ENCODE results near the gene ITGA7. TPM values are rescaled to one million over a fixed set of nuclear protein-coding genes. Genes with fewer than 3 reads are reported as not detected.
"Not testable (repeated sequence)": the region's sequence is repeated elsewhere in the genome, so short reads cannot be mapped to it uniquely, and the experiment has no call there.

Gene ITGA7
- polyA plus RNA-seq, 1 donor: 35.2 TPM

DNA sequence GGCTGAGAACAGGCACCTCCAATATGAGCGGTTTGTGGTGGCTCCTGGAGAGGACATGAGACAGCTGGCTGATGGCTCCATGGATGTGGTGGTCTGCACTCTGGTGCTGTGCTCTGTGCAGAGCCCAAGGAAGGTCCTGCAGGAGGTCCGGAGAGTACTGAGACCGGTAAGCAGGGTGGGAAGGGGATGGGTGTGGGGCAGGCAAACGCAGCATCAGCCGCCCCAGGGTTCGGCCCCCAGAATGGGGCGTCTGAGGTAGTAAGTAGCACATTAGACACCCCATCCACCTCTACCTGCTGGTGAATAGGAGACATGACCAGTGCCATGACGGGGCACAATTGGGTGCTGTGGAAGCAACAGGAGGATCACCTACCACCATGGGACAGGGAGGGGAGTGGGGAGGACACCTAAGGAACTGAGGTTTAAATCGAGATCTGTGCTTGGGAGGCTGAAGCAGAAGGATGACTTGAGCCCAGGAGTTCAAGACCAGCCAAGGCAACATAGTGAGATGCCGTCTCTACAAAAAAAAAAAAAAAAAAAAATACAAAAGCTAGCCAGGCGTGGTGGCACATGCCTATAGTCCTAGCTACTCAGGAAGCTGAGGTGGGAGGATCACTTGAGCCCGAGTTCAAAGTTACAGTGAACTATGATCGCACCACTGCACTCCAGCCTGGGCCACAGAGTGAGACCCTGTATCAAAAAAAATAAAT lies 25.5 kb downstream of the ITGA7 start:
- no peak for DNase-seq

DNA sequence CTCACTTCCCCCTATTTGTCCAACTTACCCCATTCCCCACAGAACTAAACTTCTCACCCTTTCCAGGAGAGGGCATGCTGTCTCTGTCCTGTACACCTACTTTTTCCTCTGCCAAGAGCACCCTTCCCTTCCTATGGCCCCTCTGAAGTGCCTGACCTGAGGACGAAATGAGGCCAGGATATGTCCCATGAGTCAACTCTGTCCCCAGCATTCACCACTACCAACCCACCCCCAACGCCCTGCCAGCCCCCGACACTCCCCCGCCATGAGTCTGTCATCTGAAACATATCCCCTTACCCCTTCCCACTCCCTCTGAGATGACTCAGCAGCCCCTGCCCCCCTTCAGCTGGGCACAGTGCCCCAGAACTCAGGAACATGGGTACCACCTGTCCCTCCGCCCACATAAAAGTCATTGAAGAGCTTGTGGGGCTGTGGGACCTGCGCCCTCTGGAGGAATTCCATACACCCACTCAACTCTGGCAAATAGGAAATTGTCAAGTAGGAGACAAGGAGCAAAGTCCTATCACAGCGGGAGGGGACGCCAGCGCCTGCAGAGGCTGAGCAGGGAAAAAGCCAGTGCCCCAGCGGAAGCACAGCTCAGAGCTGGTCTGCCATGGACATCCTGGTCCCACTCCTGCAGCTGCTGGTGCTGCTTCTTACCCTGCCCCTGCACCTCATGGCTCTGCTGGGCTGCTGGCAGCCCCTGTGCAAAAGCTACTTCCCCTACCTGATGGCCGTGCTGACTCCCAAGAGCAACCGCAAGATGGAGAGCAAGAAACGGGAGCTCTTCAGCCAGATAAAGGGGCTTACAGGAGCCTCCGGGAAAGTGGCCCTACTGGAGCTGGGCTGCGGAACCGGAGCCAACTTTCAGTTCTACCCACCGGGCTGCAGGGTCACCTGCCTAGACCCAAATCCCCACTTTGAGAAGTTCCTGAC lies 26.3 kb downstream of the ITGA7 start:
- DNase-seq: peak; percentile 72

DNA sequence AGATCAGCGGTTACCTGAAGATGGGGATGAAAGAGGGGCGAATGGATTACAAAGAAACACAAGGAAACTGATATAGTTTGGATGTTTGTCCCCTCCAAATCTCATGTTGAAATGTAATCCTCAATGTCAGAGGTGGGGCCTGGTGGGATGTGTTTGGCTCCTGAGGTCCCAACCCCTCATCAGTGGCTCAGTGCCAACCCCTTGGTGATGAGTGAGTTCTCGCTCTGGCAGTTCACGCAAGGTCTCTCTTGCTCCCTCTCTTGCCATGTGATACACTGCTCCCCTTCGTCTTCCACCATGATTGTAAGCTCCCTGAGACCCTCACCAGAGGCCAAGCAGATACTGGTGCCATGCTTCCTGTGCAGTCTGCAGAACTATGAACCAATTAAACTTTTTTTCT lies 28.0 kb downstream of the ITGA7 start:
- DNase-seq: no peak

DNA sequence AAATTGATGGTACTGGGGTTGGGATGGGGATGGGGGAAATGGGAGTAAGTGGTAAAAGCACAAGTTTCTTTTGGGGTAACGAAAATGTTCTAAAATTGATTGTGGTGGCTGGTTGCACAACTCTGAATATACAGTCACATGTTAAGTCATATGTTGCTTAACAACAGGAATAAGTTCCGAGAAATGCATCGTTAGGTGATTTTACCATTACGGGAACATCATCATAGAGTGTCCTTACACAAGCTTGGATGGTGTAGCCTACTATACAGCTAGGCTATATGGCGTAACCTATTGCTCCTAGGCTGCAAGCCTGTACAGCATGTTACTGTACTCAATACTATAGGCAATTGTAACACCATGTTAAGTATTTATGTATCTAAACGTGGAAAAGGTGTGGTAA lies 31.0 kb downstream of the ITGA7 start:
- DNase-seq: no peak

DNA sequence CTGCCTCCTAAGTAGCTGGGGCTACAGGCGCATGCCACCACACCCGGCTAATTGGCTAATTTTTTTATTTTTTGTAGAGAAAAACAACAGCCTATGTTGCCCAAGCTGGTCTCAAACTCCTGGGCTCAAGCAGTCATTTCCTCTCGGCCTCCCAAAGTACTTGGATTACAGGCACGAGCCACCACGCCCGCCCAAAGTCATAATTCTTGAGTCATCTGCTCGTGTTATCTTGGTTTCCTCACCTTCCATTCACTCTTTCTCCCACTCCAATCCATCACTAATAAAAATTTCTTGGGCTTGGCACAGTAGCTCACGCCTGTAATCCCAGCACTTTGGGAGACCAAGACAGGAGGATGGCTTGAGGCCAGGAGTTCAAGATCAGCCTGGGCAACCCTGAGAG lies 32.0 kb downstream of the ITGA7 start:
- DNase-seq: no peak

DNA sequence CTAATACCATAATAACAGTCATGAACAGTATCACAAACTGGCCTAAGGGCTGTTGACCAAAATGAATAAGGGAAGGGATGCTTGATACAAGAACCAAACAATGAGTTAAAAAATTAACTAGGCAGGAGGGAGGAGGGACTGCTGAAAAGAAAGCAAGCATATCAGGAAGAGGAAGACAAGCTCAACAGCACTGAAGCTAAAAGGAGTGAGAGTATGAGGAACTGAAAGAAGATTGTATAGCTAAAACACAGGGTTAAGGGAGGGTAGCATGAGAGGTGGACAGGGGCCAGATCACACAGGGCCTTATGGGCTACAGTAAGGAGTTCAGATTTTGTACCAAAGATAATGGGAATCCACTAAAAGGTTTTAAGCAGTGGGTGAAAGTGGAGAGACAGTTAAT lies 34.1 kb downstream of the ITGA7 start:
- DNase-seq: no peak

DNA sequence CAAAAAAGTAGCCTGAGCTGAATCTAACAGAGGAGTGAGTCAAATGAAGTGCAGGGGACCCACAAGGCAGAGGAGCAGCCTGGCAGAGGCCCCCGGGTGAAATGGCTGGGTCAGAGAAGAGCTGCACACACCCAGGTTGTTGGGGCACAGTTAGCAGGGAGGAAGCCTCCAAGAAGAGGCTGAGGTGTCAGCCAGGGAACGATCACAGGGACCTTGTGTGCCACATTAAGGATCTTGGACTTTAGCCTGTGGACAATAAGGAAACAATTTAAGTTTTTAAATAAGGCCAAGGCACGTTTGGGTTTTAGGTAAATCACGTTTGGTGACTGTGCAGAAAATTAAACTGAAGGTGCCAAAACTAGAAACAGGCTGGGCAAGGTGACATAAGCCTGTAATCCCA lies 36.0 kb downstream of the ITGA7 start:
- DNase-seq: no peak

DNA sequence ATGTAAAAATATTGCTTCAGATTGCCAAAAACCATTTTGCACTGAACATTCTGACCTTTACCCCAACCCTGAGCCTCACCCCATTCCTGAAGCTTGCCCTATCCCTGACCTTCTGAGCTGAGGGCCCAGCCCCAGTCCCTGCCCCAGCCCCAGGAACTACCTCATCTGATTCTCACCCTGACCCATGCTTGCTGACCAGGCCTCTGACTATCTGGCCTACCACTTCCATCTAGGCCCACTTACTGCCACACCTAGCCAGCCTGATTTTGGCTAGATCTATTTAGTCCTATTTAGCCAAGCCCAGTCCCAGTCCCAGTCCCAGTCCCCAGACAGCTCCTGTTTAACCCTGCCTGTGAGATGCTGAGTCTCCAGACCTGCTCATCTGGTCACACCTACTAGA lies 37.4 kb downstream of the ITGA7 start:
- no peak for DNase-seq

DNA sequence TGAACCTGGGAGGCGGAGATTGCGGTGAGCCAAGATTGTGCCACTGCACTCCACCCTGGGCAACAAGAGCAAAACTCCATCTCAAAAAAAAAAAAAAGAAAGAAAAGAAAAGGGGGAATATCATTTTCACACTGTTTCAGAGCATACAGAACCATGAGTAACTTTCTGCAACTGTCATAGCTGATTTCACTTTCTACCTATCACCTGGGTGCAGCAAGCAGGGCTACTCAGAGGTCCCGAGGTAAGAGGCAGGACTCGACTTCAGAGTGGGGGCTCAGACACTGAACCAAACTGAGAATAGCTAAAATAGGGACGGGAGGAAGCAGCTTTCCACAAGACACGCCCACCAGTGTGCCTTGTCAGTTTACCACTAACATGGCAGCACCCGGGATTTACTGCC lies 41.2 kb downstream of the ITGA7 start:
- DNase-seq: no peak

DNA sequence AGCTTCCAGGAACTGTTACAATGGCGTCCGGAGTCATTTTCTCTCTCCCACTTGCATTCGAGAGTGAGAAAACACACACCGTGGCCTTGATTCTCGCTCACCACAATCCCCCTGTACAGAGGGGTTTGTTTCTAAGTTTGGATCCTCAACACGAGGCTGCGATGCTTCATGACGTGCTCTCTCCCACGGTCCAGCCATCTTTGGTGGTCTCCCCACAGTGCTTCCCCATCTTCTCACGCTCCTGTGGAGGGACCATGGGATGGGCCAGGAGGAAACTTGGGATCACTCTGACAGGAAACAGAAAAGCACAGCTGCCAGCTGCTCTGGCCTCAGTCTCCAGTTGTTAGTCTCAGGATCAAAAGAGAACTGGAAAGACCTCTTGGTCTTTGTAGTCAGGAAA lies 42.9 kb downstream of the ITGA7 start:
- no peak for DNase-seq

DNA sequence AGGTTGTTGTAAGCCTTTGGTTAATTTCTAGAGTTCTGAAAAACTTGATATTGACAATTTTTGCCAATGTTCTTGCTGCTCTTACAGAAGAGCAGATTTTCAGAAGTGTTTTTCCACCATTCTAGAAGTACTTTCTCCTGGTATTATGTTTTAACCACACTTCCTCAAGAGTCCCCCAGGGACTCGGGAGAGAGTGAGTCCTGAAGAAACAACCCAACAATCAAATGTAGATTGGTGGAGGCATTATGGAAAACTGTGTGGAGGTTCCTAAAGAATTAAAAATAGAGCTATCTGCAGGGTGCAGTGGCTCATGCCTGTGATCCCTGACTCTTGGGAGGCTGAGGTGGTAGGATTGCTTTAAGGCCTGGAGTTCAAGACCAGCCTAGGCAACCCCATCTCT lies 44.3 kb downstream of the ITGA7 start:
- no peak for DNase-seq

DNA sequence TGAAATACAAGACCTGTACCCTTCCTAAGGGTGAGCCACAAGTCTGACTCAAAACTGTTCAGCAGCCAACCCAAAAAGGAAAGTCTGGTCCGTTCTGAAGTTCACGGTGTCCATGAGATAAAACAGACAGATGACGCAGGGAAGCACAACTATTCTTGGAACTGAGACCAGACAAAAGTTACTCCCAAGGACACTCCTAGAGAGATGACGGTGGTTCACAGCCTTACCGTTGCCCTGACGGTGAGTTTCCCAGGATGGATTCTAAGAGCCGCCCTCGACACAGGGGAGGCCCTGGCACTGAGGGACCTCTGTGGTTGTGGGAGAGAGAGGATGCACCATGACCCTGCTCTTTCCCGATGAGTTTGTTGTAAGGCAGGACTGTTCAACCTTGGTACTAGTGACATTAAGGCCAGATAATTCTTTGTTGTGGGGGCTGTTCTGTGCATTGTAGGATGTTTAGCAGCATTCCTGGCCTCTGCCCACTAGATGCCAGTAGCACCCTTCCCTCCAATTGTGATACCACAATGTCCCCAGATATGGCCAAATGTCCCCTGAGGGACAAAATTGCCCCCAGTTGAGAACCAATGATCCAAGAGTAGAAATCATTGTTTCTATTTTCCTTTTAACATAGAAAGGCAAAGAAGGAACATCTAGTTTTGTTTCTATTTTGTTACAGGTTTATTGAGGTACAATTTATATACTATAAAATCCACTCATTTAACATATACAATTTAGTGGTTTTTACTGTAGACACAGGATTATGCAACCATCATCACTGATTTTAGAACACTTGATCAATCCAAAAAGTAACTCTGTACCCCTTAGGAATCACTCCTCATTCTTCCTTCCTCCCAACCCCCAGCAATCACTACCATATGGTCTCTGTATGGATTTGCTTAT lies 48.0 kb downstream of the ITGA7 start:
- DNase-seq: no peak

DNA sequence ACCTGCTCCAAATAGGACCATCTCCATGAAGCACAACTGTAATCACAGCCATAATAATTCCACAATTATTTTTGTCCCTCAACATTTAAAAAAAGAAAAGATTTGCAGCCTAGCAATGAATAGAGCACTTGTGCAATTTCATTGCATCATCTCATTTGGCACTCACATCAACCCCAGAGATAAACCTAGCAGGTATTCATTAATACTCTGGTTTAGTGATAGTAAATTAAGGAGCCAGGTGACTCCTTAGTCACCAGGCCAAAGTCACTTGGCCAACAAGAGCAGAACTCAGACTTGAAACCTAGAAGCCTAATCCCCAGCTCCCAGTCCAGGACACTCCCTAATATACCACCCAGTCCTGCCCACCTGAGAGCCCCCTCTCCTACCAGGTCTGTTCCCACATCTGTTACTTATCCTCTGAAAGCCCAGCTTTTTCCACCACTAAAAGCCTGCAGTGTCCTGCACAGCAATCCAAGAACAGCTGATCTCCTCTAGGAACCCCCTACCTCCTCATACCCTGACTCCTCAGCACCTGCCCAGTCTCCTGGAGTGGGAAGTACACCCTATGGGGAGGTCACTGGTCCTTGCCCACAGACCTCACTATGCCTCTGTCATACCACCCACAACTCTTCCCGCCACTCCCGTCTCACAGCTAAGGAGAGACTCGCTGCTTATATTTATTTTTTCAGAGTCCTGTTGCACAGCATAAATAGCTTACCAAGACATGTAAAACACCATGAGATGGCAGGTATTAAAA lies 48.9 kb downstream of the ITGA7 start:
- no peak for DNase-seq

DNA sequence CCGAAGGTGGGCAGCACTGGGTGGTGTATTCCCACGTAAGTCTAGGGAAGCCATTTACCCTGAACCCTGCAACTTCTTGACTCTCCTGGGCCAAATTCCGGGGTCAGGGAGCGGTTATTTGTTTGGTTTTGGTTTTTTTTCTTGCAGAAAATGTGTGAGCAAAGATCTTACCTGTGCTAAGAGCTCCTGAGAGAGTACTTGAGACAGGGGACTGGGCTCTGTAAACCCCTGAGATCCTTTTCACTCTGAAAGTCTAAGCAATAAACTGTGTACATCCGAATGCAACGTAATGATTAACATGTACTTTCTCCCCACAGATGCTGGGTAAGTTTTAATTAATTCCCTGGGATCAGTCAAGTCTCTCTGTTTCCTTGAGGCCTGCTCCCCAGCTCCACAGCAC lies 49.5 kb downstream of the ITGA7 start:
- no peak for DNase-seq

DNA sequence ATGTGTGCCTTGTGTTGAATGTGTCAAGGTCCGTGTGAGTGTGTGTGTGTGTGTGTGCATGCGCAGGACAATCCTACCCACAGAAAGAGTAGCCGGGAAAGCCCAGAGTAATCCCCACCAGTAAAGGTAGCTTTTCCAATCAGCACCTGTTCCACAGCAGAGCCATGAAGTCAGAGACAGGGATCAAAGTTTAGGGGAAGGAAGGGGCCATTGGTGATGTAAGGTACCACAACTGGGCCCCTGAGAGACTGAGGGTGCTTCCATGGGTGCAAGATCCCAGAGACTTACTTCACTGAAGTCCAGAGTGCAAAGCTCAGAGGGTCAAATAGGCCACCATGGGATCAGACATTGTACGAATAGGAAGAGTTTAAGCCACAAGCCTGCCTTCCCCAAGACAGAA lies 50.5 kb downstream of the ITGA7 start:
- no peak for DNase-seq

DNA sequence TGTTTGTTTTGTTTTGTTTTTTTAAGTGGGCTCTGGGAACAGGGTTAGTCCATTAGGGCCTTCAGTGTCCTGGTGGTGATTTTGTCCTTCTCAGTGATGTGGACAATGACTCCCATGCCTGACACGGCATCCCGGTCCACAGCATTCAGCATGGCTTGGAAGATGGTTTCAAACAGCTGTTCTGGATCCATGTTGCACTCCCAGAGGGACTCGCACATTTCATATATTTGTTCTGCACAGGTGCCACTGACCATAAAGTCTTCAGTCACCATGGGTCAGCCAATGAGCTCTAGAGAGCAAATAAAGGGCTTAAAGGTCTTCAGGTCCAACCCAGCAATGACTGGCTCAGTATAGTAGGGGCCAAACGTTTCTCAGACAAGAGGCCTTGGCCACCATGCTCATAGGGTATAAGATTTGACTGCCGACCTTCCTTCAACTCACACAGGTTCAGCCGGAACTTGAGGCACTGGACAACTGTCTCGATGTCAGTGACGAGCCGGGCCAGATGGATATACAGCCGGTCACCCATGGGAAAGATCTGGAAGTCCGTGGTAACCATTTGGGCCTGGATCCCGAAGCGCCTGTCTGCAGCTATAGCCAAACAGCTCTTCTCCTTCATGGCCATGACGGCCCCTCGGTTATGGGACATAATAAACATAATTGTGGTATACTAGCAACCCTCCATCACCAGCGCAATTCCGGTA lies 53.0 kb downstream of the ITGA7 start:
- DNase-seq: no peak

DNA sequence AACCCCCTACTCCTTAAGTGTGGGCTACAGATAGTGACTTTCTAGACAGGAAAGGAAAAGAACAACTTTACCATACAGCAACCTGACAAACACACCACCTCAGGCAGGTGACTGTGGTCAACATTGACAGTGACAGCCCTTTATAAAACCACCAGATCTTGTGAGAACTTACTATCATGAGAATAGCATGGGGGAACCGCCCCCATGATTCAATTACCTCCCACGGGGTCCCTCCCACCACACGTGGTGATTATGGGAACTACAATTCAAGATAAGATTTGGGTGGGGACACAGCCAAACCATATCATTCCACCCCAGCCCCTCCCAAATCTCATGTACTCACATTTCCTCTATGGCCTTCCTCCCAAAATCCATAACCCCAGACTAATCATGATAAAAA lies 54.7 kb downstream of the ITGA7 start:
- no peak for DNase-seq

DNA sequence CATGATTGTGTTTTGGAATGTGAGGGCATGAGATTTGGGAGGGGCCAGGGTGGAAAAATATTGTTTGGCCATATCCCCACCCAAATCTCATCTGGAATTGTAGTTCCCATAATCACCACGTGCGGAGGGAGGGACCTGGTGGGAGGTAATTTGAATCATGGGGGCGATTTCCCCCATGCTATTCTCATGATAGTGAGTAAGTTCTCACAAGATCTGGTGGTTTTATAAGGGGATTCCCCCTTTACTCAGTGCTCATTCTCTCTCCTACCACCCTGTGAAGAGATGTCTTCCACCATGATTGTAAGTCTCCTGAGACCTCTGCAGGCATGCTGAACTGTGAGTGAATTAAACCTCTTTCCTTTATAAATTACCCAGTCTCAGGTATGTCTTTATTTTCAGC lies 55.4 kb downstream of the ITGA7 start:
- DNase-seq: no peak

DNA sequence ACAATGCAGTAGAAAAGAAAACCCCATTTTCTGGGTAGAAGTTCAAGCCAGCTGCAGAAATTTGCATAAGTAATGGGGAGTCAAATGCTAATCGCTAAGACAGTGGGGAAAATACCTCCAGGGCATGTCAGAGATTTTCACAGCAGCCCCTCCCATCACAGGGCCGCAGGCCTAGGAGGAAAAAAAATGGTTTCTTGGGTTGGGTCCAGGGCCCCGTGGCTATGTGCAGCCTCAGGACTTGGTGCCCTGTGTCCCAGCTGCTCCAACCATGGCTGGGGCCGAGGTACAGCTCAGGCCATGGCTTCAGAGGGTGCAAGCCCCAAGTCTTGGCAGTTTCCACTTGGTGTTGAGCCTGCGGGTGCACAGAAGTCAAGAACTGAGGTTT lies 56.4 kb downstream of the ITGA7 start:
- DNase-seq: no peak

DNA sequence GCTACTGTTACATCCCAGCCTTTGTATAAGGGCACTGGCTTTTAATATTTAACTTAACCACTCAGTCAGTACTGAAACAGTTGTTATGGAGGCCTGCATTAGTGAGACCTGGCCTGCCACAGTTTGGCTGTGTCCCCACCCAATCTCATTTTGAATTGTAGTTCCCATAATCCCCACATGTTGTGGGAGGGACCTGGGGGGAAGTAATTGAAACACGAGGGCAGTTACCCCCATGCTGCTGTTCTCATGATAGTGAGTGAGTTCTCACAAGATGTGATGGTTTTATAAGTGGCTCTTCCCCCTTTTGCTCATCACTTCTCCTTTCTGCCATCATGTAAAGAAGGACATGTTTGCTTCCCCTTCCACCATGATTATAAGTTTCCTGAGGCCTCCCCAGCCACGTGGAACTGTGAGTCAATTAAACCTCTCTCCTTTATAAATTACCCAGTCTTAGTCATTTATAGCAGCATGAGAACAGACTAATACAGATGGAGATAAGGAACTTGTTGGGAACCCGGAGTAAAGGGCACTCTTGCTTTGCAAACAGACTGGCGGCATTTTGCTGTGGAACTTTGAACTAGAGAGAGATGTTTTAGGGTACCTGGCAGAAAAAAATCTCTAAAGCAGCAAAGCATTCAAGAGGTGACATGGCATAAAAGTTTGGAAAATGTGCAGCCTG lies 56.9 kb downstream of the ITGA7 start:
- DNase-seq: not testable (repeated sequence)

DNA sequence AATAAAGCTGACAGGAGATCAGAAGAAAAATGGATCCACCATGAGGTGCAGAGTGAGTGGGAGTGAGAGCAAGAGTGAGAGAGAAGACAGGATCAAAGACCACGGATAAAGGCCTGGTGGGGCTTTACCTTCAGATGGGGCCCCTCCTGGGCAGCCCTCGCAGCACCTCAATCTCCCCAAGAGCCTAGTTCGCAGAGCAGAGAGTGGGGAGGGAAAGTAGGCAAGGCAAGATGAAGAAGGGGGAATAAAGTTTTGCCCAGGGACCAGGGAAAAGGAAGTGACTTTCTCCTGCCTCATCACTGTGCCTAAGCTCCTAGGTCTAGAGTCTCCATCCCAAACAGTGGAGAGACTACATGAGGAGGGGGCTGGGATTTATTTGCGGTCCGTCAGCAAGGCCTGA lies 60.7 kb downstream of the ITGA7 start:
- no peak for DNase-seq
